Heart left ventricle (tissue), 16 donors: Measurements from ENCODE around the gene RTTN. TPM values are rescaled to one million over a fixed set of nuclear protein-coding genes. Genes with fewer than 3 reads are reported as not detected.

Source experiments
- ATAC-seq, 4 donors: fragments of 200-7000 bp; cut with Tn5 transposase; one replicate each; pipeline ENCODE4 v1.9.1; 2020 to 2022; ENCODE audit warnings: moderate library complexity in 4 of 4, mild to moderate bottlenecking in 3 of 4, moderate number of reproducible peaks in 1 of 4
- DNase-seq, 5 donors: peaks; one replicate each; pipeline ENCODE4 v3.0.0-alpha.2; 2020
- H3K27ac ChIP-seq, 12 donors: fragments of 200-600 bp; sonication (generic) in 4 of 12; one replicate each; pipeline versions ENCODE4 v1.5.0 to v1.8.0; 2016 to 2022; ENCODE audit warnings: mild to moderate bottlenecking in 2 of 12
- H3K27me3 ChIP-seq, 9 donors: fragments of 200-600 bp; sonication (generic) in 2 of 9; one replicate each; pipeline versions ENCODE4 v1.5.1 to v1.8.0; 2016 to 2022; ENCODE audit warnings: mild to moderate bottlenecking in 3 of 9
- H3K36me3 ChIP-seq, 9 donors: fragments of 200-600 bp; sonication (generic) in 2 of 9; one replicate each; pipeline versions ENCODE4 v1.5.0 to v1.8.0; 2018 to 2022; ENCODE audit warnings: mild to moderate bottlenecking in 2 of 9
- H3K4me1 ChIP-seq, 12 donors: fragments of 200-600 bp; sonication (generic) in 4 of 12; one replicate each; pipeline versions ENCODE4 v1.5.0 to v1.8.0; 2016 to 2022; ENCODE audit warnings: mild to moderate bottlenecking in 3 of 12
- H3K4me3 ChIP-seq, 12 donors: fragments of 200-600 bp; sonication (generic) in 4 of 12; one replicate each; pipeline versions ENCODE4 v1.5.0 to v1.8.0; 2017 to 2022; ENCODE audit warnings: mild to moderate bottlenecking in 9 of 12, moderate library complexity in 4 of 12
- H3K9me3 ChIP-seq, 12 donors: fragments of 200-600 bp; sonication (generic) in 4 of 12; one replicate each; pipeline versions ENCODE4 v1.5.0 to v1.8.0; 2016 to 2022; ENCODE audit warnings: mild to moderate bottlenecking in 1 of 12
- CTCF ChIP-seq, 12 donors: fragments of 200-600 bp; sonication (generic) in 4 of 12; IDR thresholded peaks; one replicate each; pipeline versions ENCODE4 v1.5.0 to v1.8.0; 2018 to 2022; ENCODE audit warnings: antibody characterized with exemption in 12 of 12, mild to moderate bottlenecking in 5 of 12
- POLR2A ChIP-seq, 2 donors: fragments of 450-650 bp; IDR thresholded peaks; one replicate each; pipeline ENCODE4 v1.6.1; 2017; ENCODE audit warnings: antibody characterized with exemption in 2 of 2, mild to moderate bottlenecking in 2 of 2, moderate library complexity in 2 of 2
- WGBS, 4 donors: extraction: QIAGEN DNeasy Blood & Tissue Kit in 2 of 4; methylation state at CpG; one replicate each; pipeline versions ENCODE4 v1.1.5 to v1.1.7; 2013 to 2018; 5-methylcytosine and 5-hydroxymethylcytosine counted together
- intact Hi-C, 10 donors: fragments of 100-400 bp; cut with DNase I; formaldehyde crosslinking; loops; one replicate each; pipeline versions ENCODE4 v1.11.1 to v1.14.2; 2022
- polyA plus RNA-seq, 2 donors: library from polyadenylated mRNA; stranded (reverse); fragments of 200-250 nt; gene quantifications; one replicate each; pipeline ENCODE4 v1.2.3, GENCODE V29; 2013
- total RNA-seq, 9 donors: library from RNA; depleted of rRNA in 2 of 9; stranded (reverse); fragments of >200 nt in 2 of 9; fragmentation: NEBNext Ultra II Directional in 3 of 9; extraction: Animal tissue kit (Norgen Biotek cat#: 25700) in 3 of 9; gene quantifications; one replicate each; pipeline versions ENCODE4 v1.1.0 to v1.2.4, GENCODE V29; 2016 to 2023
- donor health status: ischemic (EF 13 %, LVEDD 7.1; RV severe dilation, severe dysfunction).
- donor health status: healthy with polysubstance abuse.
- donor health status: DM: no; HTN: yes; CAD: no.
- donor health status: DM: no; HTN: no; CAD: no.
- donor health status: ischemic (EF 25% LVEDD 6.9; RV normal size, moderate dysfunction).
- donor health status: ischemic (EF 25% LVEDD 5.7; RV mildly dilated, moderate dysfunction).
- donor health status: healthy.
- donor health status: DM: yes; HTN: yes; CAD: no.
- donor health status: ischemic (EF 35%, LVEDD 5.7; RV mildly dilated, moderate dysfunction).
- donor health status: nonischemic (EF 11% LVEDD 7.7; RV severe dilation, severe dysfunction).
- donor health status: DM: yes; HTN: yes; CAD: no.
- donor health status: PGD.
- donor health status: ischemic (EF 29% LVEDD 5.4; RV normal size, mild dysfunction).
- donor health status: nonischemic (EF 23%, LVEDD 6.1; RV moderate dilation, normal function).

The RTTN gene
- total and polyA plus RNA-seq, 11 donors: 5.8 to 14.3 (median 8.1) TPM

GRCh38 chr18:70019136-70019535 is 186.4 kb downstream of the RTTN start:
- Histone ChIP-seq H3K4me3 (no peak overlapping the region), H3K27me3 (no peaks in the 10 kb centered on the region), H3K9me3 (no peaks in the 10 kb centered on the region), H3K27ac (no peak overlapping the region), H3K4me1 (peaks cover 0 to 16% (median 6%) of the 10 kb centered on the region in 12 donors), H3K36me3 (peaks cover 0 to 65% (median 18%) of the 10 kb centered on the region in 9 donors)
- WGBS, 4 donors: 51 to 67% (median 55%) methylated on average over 2 of the region's 2 CpGs
- ATAC-seq (no peak), DNase-seq (no peak)
- intact Hi-C loops: no loop called here
- no peak for TF ChIP-seq POLR2A (IDR thresholded peaks at IDR 0.05)
- no peak for TF ChIP-seq CTCF (IDR thresholded peaks at IDR 0.05)

GRCh38 chr18:70015127-70015526 is 190.4 kb downstream of the RTTN start:
- peaks cover 0 to 16% (median 6%) of the 10 kb centered on the region in 12 donors for H3K4me1 ChIP-seq
- peaks cover 0 to 11% (median 0%) of the 10 kb centered on the region in 12 donors for H3K9me3 ChIP-seq
- TF ChIP-seq POLR2A (IDR thresholded peaks at IDR 0.05) (no peak), CTCF (IDR thresholded peaks at IDR 0.05) (no peak)
- peak overlapping the region in 8 of 12 donors; percentile 1 to 63 (median 38) for H3K27ac ChIP-seq
- 70 to 76% (median 73%) methylated on average over 7 of the region's 7 CpGs for WGBS, 4 donors
- intact Hi-C loops: no loop called here
- H3K4me3 ChIP-seq: no peak overlapping the region
- H3K36me3 ChIP-seq: peaks cover 0 to 30% (median 11%) of the 10 kb centered on the region in 9 donors
- H3K27me3 ChIP-seq: no peaks in the 10 kb centered on the region
- DNase-seq (peak in 3 of 5 donors; percentile 28 to 43 (median 39)), ATAC-seq (peak; percentile 69 to 94 (median 88))

GRCh38 chr18:70005580-70005979 is 199.9 kb downstream of the RTTN start:
- no peaks in the 10 kb centered on the region for H3K27me3 ChIP-seq
- H3K27ac ChIP-seq: peak overlapping the region; percentile 30 to 84 (median 74)
- peak; percentile 70 to 88 (median 83) for ATAC-seq
- DNase-seq: no peak
- H3K4me3 ChIP-seq: peak overlapping the region in 6 of 12 donors; percentile 3 to 17 (median 6)
- TF ChIP-seq POLR2A (IDR thresholded peaks at IDR 0.05) (no peak), CTCF (IDR thresholded peaks at IDR 0.05) (no peak)
- H3K4me1 ChIP-seq: peaks cover 0 to 34% (median 14%) of the 10 kb centered on the region in 12 donors
- peaks cover 0 to 17% (median 0%) of the 10 kb centered on the region in 9 donors for H3K36me3 ChIP-seq
- H3K9me3 ChIP-seq: peaks cover 0 to 18% (median 0%) of the 10 kb centered on the region in 12 donors
- intact Hi-C loops: loop anchor here in 1 of 10 donors (10.0 kb wide), 1 partner anchor 49 kb away; no protein-coding TSS in a partner anchor
- WGBS, 4 donors: 24 to 43% (median 34%) methylated on average over 3 of the region's 3 CpGs

GRCh38 chr18:70004696-70005095 is 200.8 kb downstream of the RTTN start:
- Histone ChIP-seq H3K4me3 (peak overlapping the region in 1 of 12 donors; percentile 6), H3K9me3 (peaks cover 0 to 9% (median 0%) of the 10 kb centered on the region in 12 donors), H3K27me3 (no peaks in the 10 kb centered on the region), H3K36me3 (peaks cover 0 to 13% (median 0%) of the 10 kb centered on the region in 9 donors), H3K27ac (peak overlapping the region in 11 of 12 donors; percentile 10 to 84 (median 75)), H3K4me1 (peaks cover 0 to 41% (median 14%) of the 10 kb centered on the region in 12 donors)
- ATAC-seq (peak; percentile 66 to 82 (median 76)), DNase-seq (no peak)
- intact Hi-C loops: loop anchor here in 2 of 10 donors (5.0 to 10.0 kb wide), 2 partner anchors 43 to 50 kb away; no protein-coding TSS in a partner anchor
- 42 to 55% (median 46%) methylated on average over 4 of the region's 4 CpGs for WGBS, 4 donors
- no peak for TF ChIP-seq CTCF (IDR thresholded peaks at IDR 0.05)
- TF ChIP-seq POLR2A (IDR thresholded peaks at IDR 0.05): no peak
